CD4-positive, alpha-beta T cell treated with Interleukin-17A for 4 hours (primary cell): ENCODE measurements around the gene GPR137B.
"Not testable (repeated sequence)": the region's sequence is repeated elsewhere in the genome, so short reads cannot be mapped to it uniquely, and the experiment has no call there.

Experiments
- DNase-seq: peaks from one replicate; pipeline ENCODE4 v3.0.0-alpha.2; 2020; ENCODE audit warnings: mixed read lengths

GPR137B gene

DNA sequence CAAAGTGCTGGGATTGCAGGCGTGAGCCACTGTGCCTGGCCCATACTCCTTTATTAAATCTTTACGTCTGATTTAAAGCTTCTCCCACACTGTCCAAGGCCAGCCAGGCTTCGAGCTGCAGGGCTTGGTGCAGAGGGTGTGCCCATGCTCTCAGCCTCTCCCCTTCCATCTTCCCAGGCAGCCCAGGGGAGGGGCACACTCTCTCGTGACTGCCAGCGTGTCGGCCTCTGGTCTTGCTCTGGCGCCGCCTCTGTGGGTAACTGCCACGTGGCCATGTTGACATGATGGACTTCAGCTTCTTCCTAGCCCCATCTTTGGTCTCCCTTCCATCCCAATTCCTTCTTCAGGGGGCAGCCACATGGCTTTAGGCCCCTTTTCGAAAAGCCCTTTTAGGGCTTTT lies 4.7 kb downstream of the GPR137B start:
- no peak for DNase-seq

GRCh38 chr1:236147521-236148469 lies 5.5 kb downstream of the GPR137B start:
- DNase-seq, result no peak

GRCh38 chr1:236148470-236148845 lies 6.1 kb downstream of the GPR137B start:
- DNase-seq, result no peak

DNA sequence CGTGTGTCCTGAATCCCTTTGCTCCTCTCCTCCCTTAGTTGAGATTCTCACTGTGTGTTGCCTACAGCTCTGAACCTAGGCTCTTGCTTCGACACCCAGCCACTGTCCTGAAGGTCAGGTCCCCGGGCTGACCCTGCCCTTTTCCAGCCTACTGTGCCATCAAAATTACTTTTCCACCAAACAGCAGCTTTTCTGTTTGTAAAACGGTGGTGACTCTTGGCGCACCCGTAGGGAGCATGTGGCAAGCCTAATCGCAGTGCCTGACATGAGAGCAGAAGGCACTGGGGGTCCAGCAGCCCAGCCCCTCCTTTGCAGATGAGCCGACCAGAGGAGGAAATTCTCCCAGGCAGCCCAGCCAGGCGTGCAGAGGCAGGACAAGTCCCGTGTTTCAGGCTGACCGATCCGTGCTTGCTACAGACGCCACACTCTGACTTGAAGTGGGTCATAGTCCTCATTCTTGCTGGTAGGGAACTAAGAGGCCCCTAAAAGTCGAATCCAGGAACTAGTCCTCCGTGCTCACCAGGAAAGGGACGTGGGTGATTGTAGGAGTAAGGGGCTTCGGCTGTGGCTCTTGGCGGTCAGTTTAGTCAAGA lies 6.8 kb downstream of the GPR137B start:
- no peak for DNase-seq

DNA sequence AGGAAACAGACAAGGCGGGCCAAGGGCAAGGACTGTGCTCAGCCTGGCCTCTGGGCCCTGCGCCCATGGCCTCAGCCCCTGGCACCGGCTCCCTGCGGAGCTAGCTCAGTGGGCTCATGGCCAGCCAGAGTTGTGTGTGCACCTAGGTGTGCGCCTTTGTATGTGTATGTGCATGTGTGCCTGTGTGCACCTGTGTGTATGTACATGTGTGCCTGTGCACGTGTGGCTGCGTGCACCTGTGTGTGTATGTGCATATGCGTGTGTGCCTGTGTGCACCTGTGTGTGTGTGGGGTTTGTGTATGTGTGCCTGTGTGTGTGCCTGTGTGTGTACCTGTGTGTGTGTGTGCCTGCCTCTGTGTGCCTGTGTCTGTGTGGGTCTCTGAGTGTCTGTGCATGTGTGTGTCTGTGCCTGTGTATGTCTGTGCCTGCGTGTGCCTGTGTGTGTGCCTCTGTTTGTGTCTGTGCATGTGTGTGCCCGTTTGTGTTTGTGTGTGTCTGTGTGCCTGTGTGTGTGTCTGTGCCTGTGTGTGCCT lies 7.4 kb downstream of the GPR137B start:
- DNase-seq, result no peak

DNA sequence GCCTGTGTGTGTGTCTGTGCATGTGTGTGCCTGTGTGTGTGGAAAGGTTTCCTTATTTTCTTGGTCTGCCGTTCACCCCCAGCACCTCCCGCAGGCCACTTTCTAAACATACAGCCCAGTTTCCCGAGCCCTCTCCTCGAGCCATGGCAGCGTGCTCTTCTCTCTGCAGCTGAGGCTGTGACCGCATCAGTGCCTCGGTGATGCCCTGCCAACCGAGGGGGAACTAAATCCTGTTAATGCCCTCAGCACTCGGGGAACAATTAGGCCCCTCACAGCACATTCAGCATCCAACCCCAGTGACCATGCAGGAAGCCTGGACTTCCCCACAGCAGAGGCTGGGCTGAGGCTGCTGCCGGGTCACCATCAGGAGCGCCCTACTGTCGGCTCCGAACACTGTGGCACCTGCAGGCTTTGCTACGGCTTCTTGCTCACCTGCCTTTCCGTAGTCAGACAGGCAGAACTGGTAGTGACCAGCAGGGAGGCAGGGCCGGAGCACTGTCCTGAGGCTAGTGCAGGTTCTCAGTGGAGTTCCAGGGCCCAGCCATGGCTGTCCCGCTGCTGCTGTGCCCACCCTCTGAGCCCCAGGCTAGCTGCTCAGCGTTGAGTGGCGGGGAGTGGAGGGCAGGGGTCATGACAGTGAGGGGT lies 8.1 kb downstream of the GPR137B start:
- no peak for DNase-seq

GRCh38 chr1:236150986-236151385 lies 8.6 kb downstream of the GPR137B start:
- DNase-seq, result no peak

DNA sequence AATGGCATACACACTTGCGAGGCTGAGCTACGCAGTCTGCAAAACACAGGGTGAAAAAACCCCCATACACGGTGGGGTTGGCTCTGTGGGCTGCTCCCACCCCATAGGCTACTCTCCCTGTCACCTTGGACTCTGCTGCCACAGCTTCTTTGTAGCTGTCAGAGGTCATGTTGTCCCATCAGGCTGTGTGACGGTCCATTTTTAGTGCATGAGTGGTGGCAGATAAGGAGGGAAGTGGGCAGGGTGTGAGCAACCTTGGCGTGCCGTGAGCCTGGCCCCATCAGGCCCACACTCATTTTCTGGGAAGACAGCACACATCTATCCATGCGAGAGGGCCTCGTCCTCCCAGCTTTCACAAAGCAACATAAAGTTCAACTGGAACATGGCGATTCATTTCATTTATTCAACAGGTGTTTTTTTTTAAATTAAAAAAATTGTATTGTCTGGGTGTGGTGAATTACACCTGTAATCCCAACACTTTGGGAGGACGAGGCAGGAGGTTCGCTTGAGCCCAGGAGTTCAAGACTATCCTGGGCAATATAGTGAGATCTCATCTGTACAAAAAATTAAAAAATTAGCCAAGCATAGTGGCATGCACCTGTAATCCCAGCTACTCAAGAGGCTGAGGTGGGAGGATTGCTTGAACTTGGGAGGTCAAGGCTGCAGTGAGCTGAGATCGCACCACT lies 9.5 kb downstream of the GPR137B start:
- no peak for DNase-seq

DNA sequence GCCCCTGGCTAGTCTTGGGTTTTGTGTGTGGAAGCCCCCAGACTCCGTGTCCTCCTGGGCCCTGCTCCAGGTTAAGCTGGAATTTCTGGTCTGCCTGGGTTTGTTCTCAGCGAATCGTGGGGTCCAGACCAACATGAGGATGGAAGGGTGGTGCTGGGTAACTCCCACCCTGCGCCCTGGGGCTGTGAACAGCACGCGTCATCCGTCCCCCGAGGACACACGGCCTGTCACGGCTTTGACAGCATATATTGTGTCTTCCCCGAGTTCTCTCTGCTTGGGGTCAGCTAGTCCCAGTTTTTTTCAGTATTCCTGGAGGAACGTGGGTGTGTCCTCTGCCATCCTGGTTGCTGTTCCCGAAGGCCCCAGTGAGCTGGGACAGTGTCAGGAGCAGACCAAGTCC lies 11.8 kb downstream of the GPR137B start:
- no peak for DNase-seq

- no peak for DNase-seq
These were observed 12.5 kb downstream of the GPR137B start for GRCh38 chr1:236154671-236155398.

DNA sequence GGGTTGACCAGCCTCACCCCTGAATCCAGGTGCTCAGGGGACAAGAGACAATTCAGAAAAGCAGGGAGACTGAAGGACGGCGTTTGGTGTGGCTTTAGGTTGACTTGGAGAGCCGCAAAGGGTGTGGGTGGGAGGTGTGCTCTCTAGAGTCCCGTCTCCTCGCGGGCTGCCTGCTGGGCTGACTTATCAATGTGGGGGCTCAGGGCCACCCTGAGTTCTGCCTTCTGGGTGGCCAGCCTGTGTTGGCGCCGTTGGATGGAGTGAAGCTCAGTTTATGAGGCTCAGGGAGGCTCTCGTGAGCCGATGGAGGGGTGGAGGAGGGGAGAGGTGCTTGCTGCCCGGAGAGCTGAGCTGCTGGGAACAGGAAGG lies 13.0 kb downstream of the GPR137B start:
- DNase-seq, result no peak

GRCh38 chr1:236155841-236156503 lies 13.6 kb downstream of the GPR137B start:
- no peak for DNase-seq

GRCh38 chr1:236156512-236157208 lies 14.3 kb downstream of the GPR137B start:
- DNase-seq, result peak; percentile 44

- not testable (repeated sequence) for DNase-seq
These were observed 15.7 kb downstream of the GPR137B start for GRCh38 chr1:236158072-236158471.

DNA sequence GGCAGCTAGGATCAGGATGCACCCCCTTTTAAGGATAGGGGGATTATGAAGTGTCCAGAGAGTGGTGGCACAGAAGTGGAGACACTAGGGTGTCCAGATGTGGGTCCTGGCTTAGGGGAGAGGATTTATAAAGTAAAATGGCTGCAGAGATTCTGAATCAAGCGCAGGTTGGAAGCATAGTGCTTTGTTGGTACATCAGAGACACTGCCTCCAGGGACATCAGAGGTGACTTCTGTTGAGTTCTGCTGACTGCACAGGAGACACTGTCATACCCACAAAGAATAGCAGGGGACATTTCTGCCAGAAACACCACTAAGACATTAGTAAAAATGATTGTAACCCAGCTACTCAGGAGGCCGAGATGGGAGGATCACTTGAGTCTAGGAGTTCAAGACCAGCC lies 16.4 kb downstream of the GPR137B start:
- DNase-seq, result no peak

DNA sequence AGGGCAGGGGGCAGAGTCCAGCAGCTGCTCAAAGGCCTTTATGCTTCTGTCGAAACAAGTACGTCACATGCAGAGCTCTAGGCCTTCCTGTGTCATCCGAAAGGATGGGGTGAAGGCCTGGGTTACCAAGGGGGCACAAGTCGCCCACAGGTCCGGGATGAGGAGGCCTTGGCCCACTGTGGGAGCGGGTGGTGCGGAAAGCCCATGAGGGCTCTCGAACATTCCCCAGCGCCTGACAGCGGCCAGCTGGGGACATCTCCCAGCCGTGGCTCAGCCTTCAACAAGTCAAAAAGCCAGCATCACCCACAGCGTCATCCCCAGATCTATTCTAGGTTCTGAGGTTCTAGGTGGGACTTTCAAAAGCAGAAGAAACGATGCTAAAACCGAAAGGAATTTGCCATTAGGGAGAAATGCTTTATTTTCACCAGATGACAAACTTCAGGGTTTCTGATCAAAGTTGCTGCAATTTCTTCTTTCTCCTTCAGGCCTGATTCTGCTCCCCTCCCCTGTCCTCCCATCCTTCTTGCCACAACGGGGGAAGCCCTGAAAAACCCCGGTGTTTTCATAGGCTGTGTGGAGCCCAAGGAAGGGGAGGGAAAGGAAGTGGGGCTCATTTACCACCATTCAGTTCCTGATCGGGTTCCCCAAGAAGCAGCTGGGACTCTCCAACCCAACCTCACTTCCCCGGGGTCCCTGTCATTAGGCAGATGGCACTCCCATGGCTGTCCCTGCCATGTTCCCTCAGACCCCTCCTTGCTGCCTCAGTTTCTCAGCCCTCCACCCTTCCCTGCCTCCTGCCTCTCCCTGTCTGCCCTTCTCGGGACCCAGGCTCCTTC lies 17.6 kb downstream of the GPR137B start:
- DNase-seq, result no peak

- DNase-seq, result no peak
These were observed 18.3 kb downstream of the GPR137B start for GRCh38 chr1:236160540-236161127.

GRCh38 chr1:236161230-236161629 lies 18.9 kb downstream of the GPR137B start:
- DNase-seq, result no peak

GRCh38 chr1:236161755-236162154 lies 19.4 kb downstream of the GPR137B start:
- DNase-seq, result not testable (repeated sequence)
